Muscle layer of colon (tissue), 2 donors: Measurements from ENCODE around the gene CCDC86.

Experiments used
- H3K27ac ChIP-seq: one replicate; pipeline ENCODE4 v1.7.0; 2013; ENCODE audit warnings: low read depth, mild to moderate bottlenecking, low read length, moderate library complexity
- H3K27me3 ChIP-seq, 2 donors: one replicate each; pipeline ENCODE4 v1.7.0; 2013; ENCODE audit warnings: low read length in 2 of 2, mild to moderate bottlenecking in 2 of 2; ENCODE audit not compliant: insufficient read depth in 2 of 2, control insufficient read depth in 1 of 2
- H3K36me3 ChIP-seq: one replicate; pipeline ENCODE4 v1.7.0; 2013; ENCODE audit warnings: mild to moderate bottlenecking, low read length; ENCODE audit not compliant: insufficient read depth
- H3K4me1 ChIP-seq: one replicate; pipeline ENCODE4 v1.7.0; 2013; ENCODE audit warnings: mild to moderate bottlenecking, low read length; ENCODE audit not compliant: insufficient read depth
- H3K4me3 ChIP-seq, 2 donors: one replicate each; pipeline ENCODE4 v1.7.0; 2013; ENCODE audit warnings: low read length in 2 of 2, low read depth in 1 of 2, mild to moderate bottlenecking in 1 of 2, moderate library complexity in 1 of 2
- H3K9ac ChIP-seq: one replicate; pipeline ENCODE4 v1.7.0; 2013; ENCODE audit warnings: low read length
- H3K9me3 ChIP-seq: one replicate; pipeline ENCODE4 v1.7.0; 2013; ENCODE audit warnings: mild to moderate bottlenecking, low read length
- donor health status: abdominal sarcoma.
- donor health status: Adenocarcinoma of cecum.

The CCDC86 gene

GRCh38 chr11:60834742-60835533 is 7.0 kb upstream of the CCDC86 start:
- H3K27ac ChIP-seq, result no peak overlapping the region
- no peak overlapping the region for H3K9ac ChIP-seq
- H3K4me1 ChIP-seq, result no peaks in the 10 kb centered on the region
- no peaks in the 10 kb centered on the region for H3K36me3 ChIP-seq
- no peaks in the 10 kb centered on the region for H3K9me3 ChIP-seq
- no peak overlapping the region for H3K4me3 ChIP-seq
- H3K27me3 ChIP-seq, result no peaks in the 10 kb centered on the region

GRCh38 chr11:60835534-60835846 is 6.4 kb upstream of the CCDC86 start:
- Histone ChIP-seq H3K27ac (no peak overlapping the region), H3K36me3 (no peaks in the 10 kb centered on the region)

GRCh38 chr11:60836866-60837515 is 4.9 kb upstream of the CCDC86 start:
- no peak overlapping the region for H3K4me3 ChIP-seq
- no peaks in the 10 kb centered on the region for H3K27me3 ChIP-seq
- H3K4me1 ChIP-seq, result peaks cover 10% of the 10 kb centered on the region
- no peaks in the 10 kb centered on the region for H3K9me3 ChIP-seq
- H3K27ac ChIP-seq, result no peak overlapping the region
- H3K9ac ChIP-seq, result no peak overlapping the region
- H3K36me3 ChIP-seq, result no peaks in the 10 kb centered on the region

More at GRCh38 chr11:60835534-60835846, 6.4 kb upstream of the CCDC86 start:
- no peak overlapping the region for H3K4me3 ChIP-seq
- no peak overlapping the region for H3K9ac ChIP-seq
- no peaks in the 10 kb centered on the region for H3K27me3 ChIP-seq
- H3K4me1 ChIP-seq, result no peaks in the 10 kb centered on the region
- H3K9me3 ChIP-seq, result no peaks in the 10 kb centered on the region

- H3K4me3 ChIP-seq, result no peak overlapping the region
- no peaks in the 10 kb centered on the region for H3K36me3 ChIP-seq
- H3K9ac ChIP-seq, result no peak overlapping the region
- H3K27ac ChIP-seq, result no peak overlapping the region
- no peaks in the 10 kb centered on the region for H3K9me3 ChIP-seq
- peaks cover 17% of the 10 kb centered on the region for H3K4me1 ChIP-seq
- H3K27me3 ChIP-seq, result no peaks in the 10 kb centered on the region
These were observed 3.8 kb upstream of the CCDC86 start for GRCh38 chr11:60838132-60838531.

GRCh38 chr11:60840470-60841430 is 1.2 kb upstream of the CCDC86 start:
- no peak overlapping the region for H3K9ac ChIP-seq
- no peaks in the 10 kb centered on the region for H3K9me3 ChIP-seq
- H3K4me3 ChIP-seq, result peak overlapping the region in 1 of 2 donors; percentile 92
- peak overlapping the region; percentile 60 for H3K27ac ChIP-seq
- H3K36me3 ChIP-seq, result no peaks in the 10 kb centered on the region
- H3K27me3 ChIP-seq, result no peaks in the 10 kb centered on the region
- peaks cover 31% of the 10 kb centered on the region for H3K4me1 ChIP-seq

- Histone ChIP-seq H3K4me3 (peak overlapping the region; percentile 35 to 92), H3K27ac (peak overlapping the region; percentile 53), H3K4me1 (peaks cover 31% of the 10 kb centered on the region), H3K27me3 (no peaks in the 10 kb centered on the region), H3K9me3 (no peaks in the 10 kb centered on the region), H3K36me3 (no peaks in the 10 kb centered on the region), H3K9ac (peak overlapping the region; percentile 78)
These were observed 1.0 kb downstream of the CCDC86 start for GRCh38 chr11:60842668-60843600.

- Histone ChIP-seq H3K27me3 (no peaks in the 10 kb centered on the region), H3K4me3 (peak overlapping the region in 1 of 2 donors; percentile 92), H3K36me3 (peaks cover 6% of the 10 kb centered on the region), H3K4me1 (peaks cover 31% of the 10 kb centered on the region), H3K27ac (no peak overlapping the region), H3K9me3 (no peaks in the 10 kb centered on the region), H3K9ac (no peak overlapping the region)
These were observed 2.3 kb downstream of the CCDC86 start for GRCh38 chr11:60844045-60844869.

- Histone ChIP-seq H3K9me3 (no peaks in the 10 kb centered on the region), H3K4me3 (no peak overlapping the region), H3K27ac (no peak overlapping the region), H3K4me1 (peaks cover 31% of the 10 kb centered on the region), H3K9ac (no peak overlapping the region), H3K36me3 (peaks cover 10% of the 10 kb centered on the region), H3K27me3 (no peaks in the 10 kb centered on the region)
These were observed 2.9 kb downstream of the CCDC86 start for GRCh38 chr11:60844870-60845221.

- H3K4me3 ChIP-seq, result no peak overlapping the region
These were observed 3.4 kb downstream of the CCDC86 start for GRCh38 chr11:60845338-60845737.

GRCh38 chr11:60847281-60847680 is 5.4 kb downstream of the CCDC86 start:
- Histone ChIP-seq H3K9me3 (no peaks in the 10 kb centered on the region), H3K36me3 (peaks cover 18% of the 10 kb centered on the region), H3K4me1 (peaks cover 20% of the 10 kb centered on the region), H3K9ac (no peak overlapping the region), H3K27me3 (no peaks in the 10 kb centered on the region), H3K4me3 (no peak overlapping the region), H3K27ac (no peak overlapping the region)

More at GRCh38 chr11:60845338-60845737, 3.4 kb downstream of the CCDC86 start:
- H3K36me3 ChIP-seq, result peaks cover 12% of the 10 kb centered on the region
- no peak overlapping the region for H3K27ac ChIP-seq
- H3K9me3 ChIP-seq, result no peaks in the 10 kb centered on the region
- H3K4me1 ChIP-seq, result peaks cover 31% of the 10 kb centered on the region
- no peak overlapping the region for H3K9ac ChIP-seq
- H3K27me3 ChIP-seq, result no peaks in the 10 kb centered on the region
